GM21576 (cell line): ENCODE data around the gene DNASE1L2.

Experiments used
- ATAC-seq: cut with Tn5 transposase; IDR thresholded peaks from one replicate; pipeline ENCODE4 v1.9.1; 2021; ENCODE audit warnings: mild to moderate bottlenecking, moderate library complexity; ENCODE audit not compliant: unreplicated experiment

DNASE1L2 gene

GRCh38 chr16:2284001-2284770 is 47.9 kb downstream of the DNASE1L2 start:
- no peak for ATAC-seq

- ATAC-seq, result no peak
Measured at GRCh38 chr16:2284797-2285576, 48.7 kb downstream of the DNASE1L2 start.

GRCh38 chr16:2285731-2286191 is 49.5 kb downstream of the DNASE1L2 start:
- no peak for ATAC-seq

GRCh38 chr16:2286550-2286949 is 50.3 kb downstream of the DNASE1L2 start:
- no peak for ATAC-seq

GRCh38 chr16:2287916-2288547 is 51.8 kb downstream of the DNASE1L2 start:
- no peak for ATAC-seq
